Right renal cortex interstitium (tissue), 3 donors: ENCODE results near the gene CACNA1C. TPM values are rescaled to one million over a fixed set of nuclear protein-coding genes. Genes with fewer than 3 reads are reported as not detected.

Experiments used
- DNase-seq, 3 donors: peaks; one replicate each; pipeline ENCODE4 v3.0.0-alpha.2; 2013; ENCODE audit warnings: low read depth in 3 of 3, low spot score in 2 of 3
- polyA plus RNA-seq, 3 donors: library from polyadenylated mRNA; unstranded; fragments of 120-200 nt; gene quantifications; one replicate each; pipeline ENCODE4 v1.2.1, GENCODE V29; 2013; ENCODE audit not compliant: insufficient read length in 3 of 3

The CACNA1C gene
- polyA plus RNA-seq, 3 donors: 5.7 to 6.4 (median 5.8) TPM

DNA sequence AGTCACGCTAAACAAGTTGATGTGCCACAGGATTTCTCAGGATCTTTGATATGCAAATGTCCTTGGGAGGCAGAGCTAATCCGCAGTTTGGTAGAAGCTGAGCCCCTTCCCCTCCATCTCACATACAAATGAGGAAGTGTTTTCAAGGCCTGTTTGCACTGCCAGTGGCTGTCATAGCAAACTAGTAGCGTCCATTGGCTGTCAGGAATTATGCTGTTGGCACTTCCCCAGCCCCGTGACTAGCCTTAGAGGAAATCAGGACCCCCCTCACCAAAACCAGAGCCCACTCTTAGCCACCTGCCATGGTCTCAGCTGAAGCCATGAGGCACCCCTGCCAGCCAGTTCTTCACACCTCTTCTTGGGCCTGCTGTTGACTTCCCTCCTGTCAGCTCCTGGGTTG, 253.9 kb downstream of the CACNA1C start:
- no peak for DNase-seq

DNA sequence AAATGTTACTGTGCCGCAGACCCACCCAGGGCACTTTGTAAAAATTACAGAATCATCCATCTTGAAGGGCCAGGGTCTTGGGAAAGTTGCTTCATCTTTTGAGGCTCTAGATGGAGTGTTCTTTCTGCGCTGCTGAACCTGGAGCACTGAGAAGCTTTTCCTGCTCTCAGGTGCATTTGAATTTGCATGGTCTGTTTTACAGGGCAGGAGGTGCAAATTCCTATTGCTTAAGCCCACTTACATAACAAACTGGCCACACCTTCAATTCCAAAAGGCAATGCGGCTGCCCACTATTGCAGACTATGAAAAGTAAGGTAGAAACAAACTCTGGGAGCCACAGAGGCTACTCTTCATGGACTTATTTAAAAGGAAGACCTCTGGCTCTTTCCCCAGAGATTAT, 254.8 kb downstream of the CACNA1C start:
- no peak for DNase-seq

DNA sequence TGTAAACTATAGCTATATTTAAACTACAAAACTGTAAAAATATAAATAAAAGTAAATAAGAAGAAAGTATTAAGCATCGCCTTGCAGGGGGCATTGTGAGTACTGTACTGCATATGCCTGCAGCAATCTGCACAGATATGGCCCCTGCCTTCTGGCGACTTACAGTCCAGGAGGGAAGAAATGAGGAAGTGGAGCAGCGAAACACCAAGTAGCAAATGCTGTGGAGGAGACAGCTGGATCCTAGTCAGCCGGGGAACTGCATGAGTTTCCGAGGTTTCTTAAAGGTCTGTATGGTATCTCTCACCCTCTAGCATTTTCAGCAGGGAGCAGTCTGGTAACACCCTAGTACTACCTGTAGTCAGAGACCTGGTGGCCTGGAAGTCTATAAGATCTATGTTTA, 256.9 kb downstream of the CACNA1C start:
- DNase-seq: no peak

DNA sequence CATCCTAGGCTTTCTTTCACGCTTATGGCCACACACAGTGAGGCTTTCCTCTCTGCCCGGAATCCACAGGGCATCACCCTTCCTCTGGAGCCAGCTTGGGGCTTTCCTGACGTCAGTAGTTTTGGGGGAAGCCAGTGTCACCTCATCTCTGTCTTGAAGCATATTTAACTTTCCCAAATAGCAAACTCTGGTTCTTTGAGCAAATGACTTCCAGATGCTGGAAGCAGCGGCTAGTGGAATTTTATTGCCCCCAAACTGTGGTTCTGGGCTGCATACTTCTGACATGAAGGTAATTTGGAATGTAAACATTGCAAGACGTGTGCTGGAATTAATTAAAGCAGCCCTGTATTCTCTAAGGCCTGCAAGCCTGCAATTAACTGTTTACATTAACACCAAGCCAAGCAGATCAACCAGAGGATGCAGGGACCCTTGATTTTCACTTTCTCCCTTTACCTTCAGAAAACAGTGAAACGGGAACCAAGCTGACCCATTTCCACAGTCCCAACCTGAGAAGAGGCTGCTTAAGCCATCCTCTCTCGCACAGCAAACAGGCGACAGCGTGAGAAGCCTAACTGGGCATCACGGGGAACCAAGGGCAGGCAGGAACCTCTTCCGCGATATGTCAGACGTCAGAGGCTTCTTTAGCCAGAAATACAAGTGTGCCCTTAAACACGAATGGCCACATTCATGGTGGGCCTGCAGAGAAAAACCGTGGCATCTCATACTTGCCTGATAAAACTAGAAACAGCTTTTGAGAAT, 258.4 kb downstream of the CACNA1C start:
- no peak for DNase-seq

DNA sequence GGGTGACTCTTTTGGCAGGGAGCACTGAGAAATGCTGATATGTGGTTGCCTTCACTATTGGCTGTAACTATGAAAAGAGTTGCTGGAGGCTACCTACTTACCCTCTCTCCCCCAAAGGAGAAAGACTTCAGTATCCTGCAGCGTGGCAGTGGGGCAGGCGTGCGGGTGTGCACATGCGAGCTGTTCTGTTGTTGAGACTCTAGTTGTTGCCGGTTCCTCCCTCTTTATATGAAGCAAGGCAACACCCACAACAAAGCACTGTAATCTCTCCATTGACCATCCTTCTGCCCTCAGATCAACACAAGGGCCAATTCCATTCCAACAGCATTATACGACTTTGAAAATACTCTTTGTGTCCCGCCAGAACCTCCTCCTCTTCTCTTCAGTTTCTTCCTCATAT, 259.4 kb downstream of the CACNA1C start:
- DNase-seq: no peak

DNA sequence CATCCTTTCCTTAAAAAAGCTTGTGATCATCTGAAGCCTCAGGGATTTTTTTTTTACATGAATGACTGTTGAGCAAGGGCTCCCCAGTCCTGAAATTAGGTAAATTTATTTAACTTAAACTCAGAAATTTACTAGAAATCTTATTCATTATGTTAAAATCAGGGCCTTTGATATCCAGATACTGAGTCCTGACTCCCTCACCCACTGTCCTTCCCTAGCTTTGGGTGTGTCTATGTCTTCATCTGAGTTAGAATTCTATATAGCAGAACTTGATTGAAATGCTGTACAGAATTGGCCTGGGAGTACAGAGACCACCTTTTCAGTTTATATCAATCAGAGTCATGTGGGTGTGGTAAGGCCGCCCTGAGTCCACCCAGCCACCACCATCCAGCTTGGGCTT, 260.0 kb downstream of the CACNA1C start:
- DNase-seq: no peak

DNA sequence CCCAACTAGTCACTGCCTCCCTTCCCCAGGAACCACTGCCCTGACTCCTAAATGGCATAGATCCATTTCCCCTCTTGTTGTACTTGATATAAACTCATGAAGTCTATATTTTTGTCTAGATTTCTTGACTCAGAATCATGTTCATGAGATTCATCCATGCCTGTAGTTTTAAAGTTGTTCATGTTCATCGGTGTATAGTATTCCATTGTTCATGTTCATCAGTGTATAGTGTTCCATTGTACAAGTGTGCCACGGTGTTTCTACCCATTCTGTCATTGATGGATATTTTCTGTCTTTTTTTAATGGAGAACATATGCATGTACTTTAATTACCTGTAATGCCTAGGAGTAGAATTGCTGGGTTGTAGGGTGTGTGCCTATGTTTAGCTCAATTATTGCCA, 261.7 kb downstream of the CACNA1C start:
- DNase-seq: no peak

DNA sequence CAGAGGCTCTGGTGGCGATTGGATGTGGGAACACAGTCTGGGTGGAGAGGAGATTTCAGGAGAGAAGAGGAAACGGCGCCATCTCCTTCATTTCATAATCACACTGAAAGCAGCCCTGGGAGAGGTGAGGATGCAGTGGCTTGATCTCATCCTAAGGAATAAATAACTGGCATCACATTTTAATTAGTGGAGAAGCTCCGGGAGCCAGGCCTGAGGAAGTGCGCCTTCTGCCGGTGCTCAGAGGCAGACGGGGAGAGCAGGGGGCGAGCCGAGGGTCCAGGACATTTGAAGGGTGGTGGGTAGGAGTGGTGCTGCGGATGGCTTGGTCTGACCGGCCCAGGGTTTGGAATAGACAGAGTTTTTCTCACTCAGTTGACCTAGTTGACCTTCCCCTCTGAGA, 265.0 kb downstream of the CACNA1C start:
- no peak for DNase-seq

DNA sequence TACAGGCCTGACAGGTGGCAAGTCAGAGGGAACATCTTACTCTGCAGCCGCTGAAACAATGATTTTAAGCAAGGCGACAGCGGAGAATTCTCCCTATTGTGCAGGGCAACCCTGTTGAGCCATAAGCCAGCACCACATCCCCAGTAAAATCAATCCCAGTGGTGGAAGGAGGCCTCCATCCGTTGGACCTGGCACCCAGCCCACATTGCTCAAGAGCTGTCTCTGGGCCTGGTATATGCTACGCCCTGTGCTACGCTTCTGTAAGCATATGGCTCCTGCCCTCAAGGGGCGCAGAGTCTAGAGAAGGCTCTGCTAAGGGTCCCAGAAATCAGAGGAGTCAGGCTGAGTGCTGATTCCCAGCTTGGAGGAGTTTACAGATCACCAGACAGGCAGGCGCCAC, 265.5 kb downstream of the CACNA1C start:
- no peak for DNase-seq

DNA sequence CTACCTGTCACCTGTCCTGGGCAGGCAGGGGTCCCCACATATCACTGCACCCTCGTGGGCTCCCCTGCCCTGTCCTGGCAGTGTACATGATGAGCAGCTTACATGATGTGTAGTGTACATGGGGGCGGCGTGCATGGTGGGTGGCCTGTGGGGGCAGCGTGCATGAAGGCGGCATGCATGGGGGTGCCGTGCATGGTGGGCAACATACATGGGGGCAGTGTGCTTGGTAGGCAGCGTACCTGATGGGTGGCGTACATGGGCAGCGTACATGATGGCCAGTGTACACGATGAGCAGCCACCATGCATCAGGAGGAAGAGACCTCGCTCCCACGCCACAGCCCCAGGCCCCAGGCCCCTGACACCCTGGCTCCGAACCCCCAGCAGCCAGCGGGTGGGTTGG, 266.3 kb downstream of the CACNA1C start:
- no peak for DNase-seq

DNA sequence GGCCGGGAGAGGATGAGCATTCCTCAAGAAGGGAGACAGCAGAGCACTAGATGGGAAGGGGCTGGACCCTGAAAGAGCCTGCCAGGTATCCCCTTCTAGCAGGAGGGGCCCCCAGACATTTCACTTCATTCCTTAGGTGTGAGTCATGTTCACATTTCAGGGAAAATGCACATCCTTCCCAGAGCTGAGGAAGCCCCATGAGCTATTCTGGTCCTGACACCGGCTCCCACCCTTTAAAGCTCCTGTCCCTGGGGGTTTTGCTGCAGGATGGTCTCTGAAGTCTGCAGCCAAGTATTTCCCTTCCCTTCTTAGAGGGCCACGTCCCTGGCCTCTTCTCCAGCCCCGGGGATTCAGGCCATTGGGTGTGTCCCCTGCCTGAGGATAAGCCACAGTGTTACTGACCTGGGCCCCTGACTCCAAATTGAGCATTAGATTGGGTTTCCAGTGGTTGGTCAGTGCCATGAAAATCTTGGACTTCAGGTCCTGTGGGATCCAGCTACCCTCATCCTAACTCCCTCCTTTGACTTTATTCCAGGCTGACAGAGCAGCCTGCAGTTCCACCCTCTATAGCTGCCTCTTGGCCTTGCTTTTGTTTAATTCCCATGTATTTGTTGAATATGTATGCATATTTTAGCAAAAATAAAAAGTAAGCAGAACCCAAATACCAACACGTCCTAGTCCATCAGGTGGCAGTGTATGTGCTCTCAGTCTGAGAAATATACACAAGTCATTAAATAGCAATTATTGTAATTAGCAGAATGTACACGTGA, 267.1 kb downstream of the CACNA1C start:
- no peak for DNase-seq

DNA sequence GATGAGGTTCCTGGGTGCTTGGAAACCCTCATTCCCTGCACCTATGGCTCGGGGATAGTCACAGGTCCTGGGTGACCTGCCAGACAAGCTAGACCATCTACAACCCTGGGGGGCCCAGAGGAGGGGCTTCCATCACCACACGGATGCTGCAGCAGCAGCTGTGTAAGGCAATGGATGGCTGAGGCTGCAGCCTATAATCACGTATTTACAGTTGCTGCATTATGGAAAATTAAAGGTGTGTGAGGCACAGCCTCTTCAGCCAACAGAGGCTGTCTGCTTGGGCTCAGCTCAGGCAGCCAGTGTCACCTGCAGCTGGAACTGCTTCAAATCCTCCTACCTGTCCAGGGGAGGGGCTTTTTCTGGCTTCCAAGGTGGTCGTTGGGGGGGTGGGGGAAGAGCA, 268.1 kb downstream of the CACNA1C start:
- no peak for DNase-seq

DNA sequence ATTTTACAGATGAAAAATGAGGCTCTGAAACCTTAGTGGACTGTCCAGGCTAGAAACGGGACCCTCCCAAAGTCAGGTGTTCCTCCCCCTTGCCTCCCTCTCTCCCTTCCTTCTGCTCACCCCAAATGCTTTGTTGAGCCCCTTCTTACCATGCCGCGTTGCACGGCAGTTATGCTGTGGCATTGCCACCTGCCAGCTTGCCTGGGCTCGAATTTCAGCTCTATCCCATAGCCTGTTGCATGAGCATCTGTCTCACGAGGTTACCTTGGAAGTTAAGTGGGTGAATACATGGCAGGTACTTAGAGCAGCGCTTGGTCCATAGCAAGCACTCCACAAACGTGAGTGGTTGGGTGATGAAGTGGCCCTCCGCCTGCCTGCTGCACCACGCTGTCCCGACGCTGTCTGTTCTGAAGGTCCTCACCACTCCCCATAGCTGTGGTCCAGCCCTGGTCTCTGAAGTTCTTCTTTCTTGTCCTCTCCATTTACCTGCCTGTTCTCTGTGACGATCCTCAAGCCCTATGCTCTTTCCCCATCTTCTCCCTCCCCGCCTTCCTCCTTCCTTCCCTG, 269.9 kb downstream of the CACNA1C start:
- DNase-seq: no peak

DNA sequence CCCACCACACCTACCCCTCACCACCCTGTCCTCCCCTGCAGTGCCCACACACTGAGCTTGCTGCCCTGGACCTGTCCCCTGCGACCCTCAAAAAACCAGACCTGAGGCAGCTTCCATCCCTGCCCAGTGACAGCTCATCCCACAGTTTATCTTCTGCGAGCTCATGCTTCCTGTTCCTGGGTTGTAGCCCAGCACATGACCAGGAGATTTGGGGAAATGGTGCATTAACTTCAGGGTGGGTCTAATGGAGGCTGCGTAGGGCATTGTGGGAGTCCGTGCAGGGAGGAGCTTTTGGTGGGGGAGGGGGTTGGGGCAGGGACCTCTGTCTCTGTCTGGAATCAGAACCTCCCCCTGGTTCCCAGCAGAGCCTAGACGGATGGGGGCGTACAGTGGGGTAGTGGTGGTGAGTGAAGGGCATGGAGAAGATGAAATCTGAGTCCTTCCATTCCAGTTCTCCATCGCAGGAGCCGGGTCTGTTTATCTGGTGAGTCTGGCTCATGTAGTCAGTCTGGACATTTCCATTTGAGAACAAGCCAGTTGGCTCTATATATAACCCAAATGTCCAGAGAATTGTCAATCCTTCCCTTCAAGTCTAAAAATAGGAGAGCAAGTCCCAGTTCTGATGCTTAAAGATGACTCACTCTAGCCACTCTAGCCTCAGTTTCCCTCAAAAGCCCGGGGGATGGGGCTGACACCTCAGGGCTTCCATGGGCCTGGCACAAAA, 270.9 kb downstream of the CACNA1C start:
- no peak for DNase-seq

DNA sequence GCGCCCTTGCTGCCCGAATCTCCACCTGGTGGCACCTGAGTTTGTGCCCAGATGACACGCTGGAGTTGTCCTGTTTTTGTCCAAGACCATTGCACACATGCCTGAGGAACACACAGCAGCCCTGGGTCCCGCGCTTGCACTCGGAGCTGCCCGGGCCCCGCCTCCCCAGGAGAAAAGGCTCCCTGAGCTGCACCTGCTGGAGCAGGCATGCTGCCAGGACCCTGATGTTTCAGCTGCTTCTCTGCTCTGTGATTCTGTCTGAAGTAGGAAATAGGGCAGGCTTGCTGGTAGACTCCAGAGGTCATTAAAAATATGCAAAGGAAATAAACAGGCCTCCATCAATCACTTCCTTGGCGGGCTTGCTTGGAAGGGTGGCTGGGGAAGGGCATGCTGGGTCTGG, 271.6 kb downstream of the CACNA1C start:
- peak in 2 of 3 donors; percentile 48 to 61 for DNase-seq

DNA sequence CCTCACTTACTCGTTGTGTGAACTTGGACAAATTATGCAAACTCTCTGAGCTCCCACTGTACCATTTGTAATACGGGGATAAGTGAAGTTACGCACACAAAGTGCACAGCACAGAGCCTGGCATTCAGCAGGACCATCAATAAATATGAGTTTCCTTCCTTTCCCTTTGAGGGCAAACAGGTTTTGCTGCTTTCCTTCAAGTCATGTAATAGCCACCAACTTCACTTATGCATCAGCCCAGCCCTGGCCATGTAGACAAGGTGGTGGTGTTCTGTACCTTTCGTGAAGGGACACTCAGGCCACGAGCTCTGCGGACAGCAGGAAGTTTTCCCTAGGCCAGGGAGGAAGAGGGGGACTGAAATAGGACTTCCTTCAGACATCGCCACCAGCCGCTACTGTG, 272.7 kb downstream of the CACNA1C start:
- DNase-seq: no peak

DNA sequence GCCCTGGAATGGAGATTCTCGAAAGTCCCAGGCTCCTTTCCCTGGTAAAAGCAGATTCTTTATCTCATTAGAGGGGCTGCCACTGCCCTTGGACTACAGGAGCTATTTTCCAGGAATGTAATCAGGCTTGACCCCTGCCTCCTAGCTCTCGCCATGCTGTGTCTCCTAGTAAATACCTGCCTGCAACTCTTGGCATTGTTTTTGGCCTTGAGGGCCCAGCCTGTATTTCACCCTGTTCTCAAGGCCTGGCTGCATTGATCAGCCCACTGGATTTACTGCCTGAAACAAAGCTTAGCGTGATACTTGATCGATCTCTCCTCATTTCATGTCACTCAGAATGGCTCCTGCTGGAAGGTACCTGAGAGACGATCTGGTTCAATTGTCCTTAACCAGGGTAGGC, 273.7 kb downstream of the CACNA1C start:
- no peak for DNase-seq

DNA sequence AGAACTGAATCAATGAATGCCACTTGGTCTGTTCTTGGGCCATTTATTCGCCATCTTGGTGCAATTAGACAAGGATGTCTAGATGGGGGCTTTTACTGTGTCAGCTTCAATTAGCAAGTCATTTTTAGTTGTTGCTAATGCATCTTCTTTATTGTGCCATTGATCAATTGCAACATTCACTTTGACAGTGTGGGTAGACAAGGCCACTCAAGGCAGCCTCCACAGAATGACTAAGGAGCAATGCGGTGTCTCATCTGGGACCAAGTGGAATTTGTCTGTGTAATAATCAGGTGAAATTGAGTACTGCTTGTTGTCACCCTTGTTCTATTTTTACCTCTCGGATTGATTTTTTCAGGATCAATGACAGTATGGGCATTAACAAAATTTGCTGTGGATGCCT, 275.9 kb downstream of the CACNA1C start:
- no peak for DNase-seq

DNA sequence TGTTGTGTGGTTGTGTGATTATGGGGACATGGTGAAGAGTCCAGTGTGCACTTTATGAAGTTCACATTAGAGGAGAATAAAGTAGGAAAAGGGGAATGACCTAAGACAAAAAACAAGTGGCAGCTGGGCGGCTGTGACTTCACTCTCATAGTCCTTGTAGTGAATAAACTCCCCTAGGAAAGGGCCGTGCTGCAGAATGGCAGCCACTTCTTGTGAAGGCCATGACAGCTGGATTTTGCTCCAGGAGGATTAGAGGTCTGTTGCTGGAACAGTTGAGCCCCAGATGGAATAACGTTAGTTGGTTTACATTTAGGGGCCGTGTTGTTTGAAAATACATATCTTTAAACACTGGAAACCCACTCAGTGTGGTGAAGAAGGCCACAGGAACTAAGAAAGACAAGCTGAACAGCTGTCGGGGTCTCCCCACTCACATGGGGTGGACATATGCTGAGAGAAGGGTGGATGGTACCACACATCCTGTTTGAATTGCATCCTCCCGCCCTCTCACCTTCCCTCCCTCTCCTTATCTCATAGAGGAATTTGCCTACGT, 276.9 kb downstream of the CACNA1C start:
- no peak for DNase-seq

DNA sequence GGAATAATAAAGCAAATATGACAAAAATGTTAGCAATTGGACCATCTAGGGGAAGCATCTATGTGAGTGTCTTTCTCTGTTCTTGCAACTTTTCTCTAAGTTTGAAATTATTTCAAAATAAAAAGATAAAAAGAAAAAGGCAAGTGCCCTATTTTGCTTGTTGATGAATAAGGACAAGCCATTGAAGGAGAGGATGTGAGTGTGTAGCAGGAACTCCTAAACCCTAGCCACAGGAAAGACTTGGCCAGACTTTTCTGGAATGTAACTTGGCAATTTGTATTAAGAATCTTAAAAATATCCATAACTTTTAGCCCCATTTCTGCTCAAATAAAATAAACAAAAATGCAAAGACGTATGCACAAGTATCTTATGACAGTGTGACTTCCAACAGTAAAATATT, 279.4 kb downstream of the CACNA1C start:
- no peak for DNase-seq

DNA sequence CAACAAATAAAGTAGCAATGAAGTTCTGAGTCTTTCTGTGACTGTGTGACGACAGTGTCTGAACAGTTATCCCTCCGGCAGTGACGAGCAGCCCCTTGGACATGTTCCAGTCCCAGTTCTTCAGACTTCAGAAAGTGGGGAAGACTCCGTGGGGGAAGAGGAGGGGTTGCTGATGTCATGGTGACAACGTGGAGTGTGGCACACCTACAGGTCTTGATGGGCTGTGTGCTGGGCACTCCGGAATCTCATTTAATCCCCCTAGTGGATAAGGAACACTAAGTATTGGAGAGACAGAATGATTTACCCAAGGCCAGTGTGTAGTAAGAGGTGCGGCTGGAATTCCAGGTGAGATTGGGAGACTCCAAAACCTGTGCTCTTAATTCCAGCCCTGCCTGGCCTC, 280.2 kb downstream of the CACNA1C start:
- no peak for DNase-seq
